Measurements from ENCODE around the gene CTRB1. TPM values are rescaled to one million over a fixed set of nuclear protein-coding genes. Genes with fewer than 3 reads are reported as not detected.

Gene CTRB1
- total RNA-seq, 6 donors from 2014 or later: 5.1 to 11.3 TPM; not detected in 4

DNA sequence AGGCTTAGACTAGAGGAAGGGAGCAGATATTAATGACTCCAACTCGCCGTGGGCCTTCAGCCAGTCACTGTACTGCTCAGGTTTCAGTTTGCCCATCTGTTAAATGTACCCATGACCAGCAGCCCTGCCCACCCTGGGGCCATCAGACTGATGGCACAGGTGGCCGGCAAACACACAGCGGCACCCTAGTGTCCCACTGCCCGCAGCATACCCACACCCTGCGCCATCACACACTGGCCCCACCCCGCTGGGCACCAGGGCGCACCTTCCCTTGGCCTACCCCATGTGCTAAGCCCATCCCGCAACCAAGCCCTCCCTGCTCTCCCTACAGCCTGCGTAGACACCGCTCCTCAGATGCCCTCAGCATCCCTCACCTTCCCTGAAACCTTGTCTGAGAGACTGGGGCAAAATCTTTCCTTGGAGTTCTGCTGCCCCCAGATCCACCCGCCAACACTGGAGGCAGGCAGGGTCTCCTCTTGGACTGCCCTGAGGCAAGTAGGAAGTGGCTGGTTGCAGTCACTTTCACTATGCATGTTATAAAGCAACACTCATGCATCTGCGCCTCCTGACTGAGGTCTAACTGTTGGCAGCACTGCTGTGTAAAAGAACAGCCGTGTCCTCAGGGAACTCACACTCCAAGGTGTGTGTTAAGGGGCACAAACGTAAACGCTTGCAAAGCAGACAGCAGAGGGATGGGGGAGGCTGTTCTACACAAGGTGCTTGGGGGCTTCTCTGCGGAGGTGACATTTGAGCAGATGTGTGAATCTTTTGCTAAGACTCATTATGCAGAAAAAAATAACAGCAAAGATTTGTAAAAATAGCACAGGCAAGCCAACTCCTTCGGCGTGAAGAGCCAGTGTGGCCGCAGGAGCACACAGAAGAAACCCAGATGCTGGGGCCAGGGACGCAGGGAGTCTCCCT is 39.4 kb downstream of the CTRB1 start:
- Histone ChIP-seq H3K36me3 (peaks cover 0 to 5% (median 0%) of the 10 kb centered on the region in 4 donors), H3K27ac (peak overlapping the region; percentile 53 to 94 (median 80)), H3K4me3 (no peak overlapping the region), H3K4me1 (peaks cover 80 to 82% (median 81%) of the 10 kb centered on the region in 4 donors), H3K9me3 (no peaks in the 10 kb centered on the region), H3K27me3 (no peaks in the 10 kb centered on the region)
- 67 to 78% methylated on average over 19 to 21 of the region's 21 CpGs for WGBS, 2 donors
- DNase-seq (no peak), ATAC-seq (ENCODE audit: low FRiP score in 2 of 2) (no peak)
- TF ChIP-seq EP300 (IDR thresholded peaks at IDR 0.05) (no peak), POLR2AphosphoS5 (IDR thresholded peaks at IDR 0.05) (no peak), POLR2A (IDR thresholded peaks at IDR 0.05) (no peak)
- TF ChIP-seq, protein P1, sequence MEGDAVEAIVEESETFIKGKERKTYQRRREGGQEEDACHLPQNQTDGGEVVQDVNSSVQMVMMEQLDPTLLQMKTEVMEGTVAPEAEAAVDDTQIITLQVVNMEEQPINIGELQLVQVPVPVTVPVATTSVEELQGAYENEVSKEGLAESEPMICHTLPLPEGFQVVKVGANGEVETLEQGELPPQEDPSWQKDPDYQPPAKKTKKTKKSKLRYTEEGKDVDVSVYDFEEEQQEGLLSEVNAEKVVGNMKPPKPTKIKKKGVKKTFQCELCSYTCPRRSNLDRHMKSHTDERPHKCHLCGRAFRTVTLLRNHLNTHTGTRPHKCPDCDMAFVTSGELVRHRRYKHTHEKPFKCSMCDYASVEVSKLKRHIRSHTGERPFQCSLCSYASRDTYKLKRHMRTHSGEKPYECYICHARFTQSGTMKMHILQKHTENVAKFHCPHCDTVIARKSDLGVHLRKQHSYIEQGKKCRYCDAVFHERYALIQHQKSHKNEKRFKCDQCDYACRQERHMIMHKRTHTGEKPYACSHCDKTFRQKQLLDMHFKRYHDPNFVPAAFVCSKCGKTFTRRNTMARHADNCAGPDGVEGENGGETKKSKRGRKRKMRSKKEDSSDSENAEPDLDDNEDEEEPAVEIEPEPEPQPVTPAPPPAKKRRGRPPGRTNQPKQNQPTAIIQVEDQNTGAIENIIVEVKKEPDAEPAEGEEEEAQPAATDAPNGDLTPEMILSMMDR (IDR thresholded peaks at IDR 0.05): no peak

DNA sequence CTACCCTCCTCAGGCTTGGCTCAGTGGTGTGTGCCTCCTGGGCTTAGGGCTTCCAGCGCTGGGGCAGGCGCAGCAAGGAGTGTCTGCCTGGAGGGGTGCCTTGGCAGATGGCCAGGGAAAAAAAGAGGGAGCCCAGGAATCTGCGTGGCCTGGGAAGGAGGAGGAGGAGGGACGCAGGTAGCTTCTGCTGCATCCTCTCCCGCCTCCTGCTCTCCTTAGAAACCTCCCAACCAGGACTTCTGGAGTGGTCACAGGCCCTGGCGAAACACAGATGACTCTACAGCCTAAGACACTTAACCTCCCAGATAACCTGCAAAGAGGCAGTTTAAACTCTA is 40.0 kb downstream of the CTRB1 start:
- H3K9me3 ChIP-seq: no peaks in the 10 kb centered on the region
- no peak for ATAC-seq (ENCODE audit: low FRiP score in 2 of 2)
- DNase-seq: peak in 1 of 2 donors; percentile 21
- H3K36me3 ChIP-seq: peaks cover 0 to 6% (median 0%) of the 10 kb centered on the region in 4 donors
- H3K4me1 ChIP-seq: peaks cover 80 to 82% (median 81%) of the 10 kb centered on the region in 4 donors
- TF ChIP-seq POLR2AphosphoS5 (IDR thresholded peaks at IDR 0.05) (no peak), EP300 (IDR thresholded peaks at IDR 0.05) (no peak)
- TF ChIP-seq, protein P1 (IDR thresholded peaks at IDR 0.05): no peak
- H3K4me3 ChIP-seq: no peak overlapping the region
- no peaks in the 10 kb centered on the region for H3K27me3 ChIP-seq
- WGBS, 2 donors: 62 to 67% methylated on average over 6 of the region's 6 CpGs
- H3K27ac ChIP-seq: peak overlapping the region in 1 of 4 donors; percentile 85

DNA sequence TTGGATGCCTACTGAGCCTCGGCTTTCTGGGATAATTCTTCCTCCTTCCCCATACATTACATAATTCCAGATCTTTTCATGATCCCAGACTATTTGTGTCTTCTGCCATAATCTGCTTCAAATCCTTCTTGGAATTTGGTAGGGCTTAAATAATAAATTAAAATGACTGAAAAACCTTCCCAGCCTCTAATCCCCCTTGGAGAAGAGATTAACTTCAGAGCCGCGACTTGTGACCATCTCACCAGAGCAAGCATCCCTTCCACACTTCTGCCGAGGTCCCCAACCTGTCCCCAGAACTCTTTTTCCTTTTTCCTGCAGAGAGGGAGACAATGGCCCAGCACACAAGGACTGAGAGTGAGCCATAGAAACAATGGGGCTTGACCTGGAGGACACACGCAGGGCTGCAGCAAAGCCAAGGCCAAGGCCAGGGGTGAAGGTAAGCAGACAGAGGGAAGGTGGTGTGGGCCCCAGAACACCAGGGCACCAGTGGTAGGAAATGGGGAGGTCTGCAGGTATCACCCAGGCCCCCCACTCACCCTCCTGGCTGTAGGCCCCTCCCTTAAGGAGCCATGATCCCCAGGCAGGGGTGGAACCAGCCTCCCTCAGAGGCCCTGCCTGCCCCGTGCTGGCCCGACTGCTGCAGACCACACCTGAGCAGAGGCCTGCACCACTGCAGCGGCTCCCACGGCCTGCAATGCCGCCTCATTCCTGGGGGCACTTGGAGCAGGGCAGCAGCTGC is 42.2 kb downstream of the CTRB1 start:
- Histone ChIP-seq H3K36me3 (peaks cover 0 to 6% (median 0%) of the 10 kb centered on the region in 4 donors), H3K9me3 (no peaks in the 10 kb centered on the region), H3K27ac (peak overlapping the region in 2 of 4 donors; percentile 2 to 9), H3K4me3 (no peak overlapping the region), H3K4me1 (peaks cover 68 to 82% (median 69%) of the 10 kb centered on the region in 4 donors), H3K27me3 (peaks cover 0 to 13% (median 3%) of the 10 kb centered on the region in 4 donors)
- 76 to 84% methylated on average over 5 to 10 of the region's 10 CpGs for WGBS, 2 donors
- TF ChIP-seq POLR2AphosphoS5 (IDR thresholded peaks at IDR 0.05) (no peak), POLR2A (IDR thresholded peaks at IDR 0.05) (no peak), EP300 (IDR thresholded peaks at IDR 0.05) (no peak)
- TF ChIP-seq, protein P1 (IDR thresholded peaks at IDR 0.05): no peak
- DNase-seq (no peak), ATAC-seq (ENCODE audit: low FRiP score in 2 of 2) (no peak)

DNA sequence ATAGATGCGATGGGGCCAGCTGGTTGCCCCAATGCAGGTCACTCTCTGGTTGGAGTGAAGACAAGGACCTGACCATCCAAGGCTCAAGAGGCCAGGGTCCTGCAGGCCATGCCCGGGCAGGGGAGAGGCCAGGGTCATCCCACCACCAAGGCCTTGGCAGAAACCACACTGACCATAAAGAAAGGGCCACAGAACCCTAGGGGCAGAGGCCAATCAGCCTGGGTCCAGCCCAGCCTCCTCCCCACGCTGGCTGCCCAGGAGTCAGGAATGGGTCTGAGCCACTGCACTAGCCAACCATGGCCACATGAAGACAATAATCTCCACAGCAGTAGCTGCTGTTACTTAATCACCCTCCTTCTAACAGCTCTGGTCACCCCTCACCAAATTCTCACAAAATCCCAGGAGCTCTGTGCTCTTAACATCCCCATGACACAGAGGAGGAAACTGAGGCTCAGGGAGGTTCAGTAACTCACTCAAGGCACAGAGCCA is 42.8 kb downstream of the CTRB1 start:
- no peak overlapping the region for H3K4me3 ChIP-seq
- H3K9me3 ChIP-seq: no peaks in the 10 kb centered on the region
- peaks cover 68 to 82% (median 69%) of the 10 kb centered on the region in 4 donors for H3K4me1 ChIP-seq
- WGBS, 2 donors: 60 to 94% methylated on average over 1 to 3 of the region's 3 CpGs
- TF ChIP-seq EP300 (IDR thresholded peaks at IDR 0.05): no peak
- no peak for ATAC-seq (ENCODE audit: low FRiP score in 2 of 2)
- no peak for DNase-seq
- H3K27me3 ChIP-seq: peaks cover 0 to 14% (median 3%) of the 10 kb centered on the region in 4 donors
- peaks cover 0 to 6% (median 0%) of the 10 kb centered on the region in 4 donors for H3K36me3 ChIP-seq
- peak overlapping the region in 2 of 4 donors; percentile 22 to 97 for H3K27ac ChIP-seq

Data from upper lobe of left lung (tissue), 6 donors.